Gastrocnemius medialis (tissue), 4 donors: Measurements from ENCODE around the gene SLC36A3. TPM values are rescaled to one million over a fixed set of nuclear protein-coding genes. Genes with fewer than 3 reads are reported as not detected.

Source experiments
- ATAC-seq, 2 donors: fragments of 150-250 bp; one replicate each; pipeline ENCODE4 v1.9.1; 2016
- DNase-seq, 2 donors: peaks; one replicate each; pipeline ENCODE4 v3.0.0-alpha.2; 2019
- H3K27ac ChIP-seq, 4 donors: fragments of 200-600 bp; sonication (generic); 1 replicate in 1 of 4; 2 replicates in 3 of 4; pipeline ENCODE4 v1.5.1; 2016 to 2018; ENCODE audit warnings: mild to moderate bottlenecking in 2 of 4, moderate library complexity in 1 of 4
- H3K27me3 ChIP-seq, 3 donors: fragments of 200-600 bp; sonication (generic) in 2 of 3; 1 replicate in 1 of 3; 2 replicates in 2 of 3; pipeline versions ENCODE4 v1.5.1 to v1.6.0; 2016 to 2019; ENCODE audit warnings: mild to moderate bottlenecking in 1 of 3, moderate library complexity in 1 of 3
- H3K36me3 ChIP-seq, 2 donors: fragments of 200-600 bp; sonication (generic) in 1 of 2; one replicate each; pipeline ENCODE4 v1.5.1; 2017 to 2018
- H3K4me1 ChIP-seq, 2 donors: fragments of 200-600 bp; sonication (generic) in 1 of 2; one replicate each; pipeline ENCODE4 v1.5.1; 2016 to 2017; ENCODE audit warnings: mild to moderate bottlenecking in 2 of 2
- H3K4me3 ChIP-seq, 4 donors: fragments of 200-600 bp; sonication (generic) in 3 of 4; 1 replicate in 1 of 4; 2 replicates in 3 of 4; pipeline ENCODE4 v1.5.1; 2016 to 2019; ENCODE audit warnings: mild to moderate bottlenecking in 2 of 4
- H3K9me3 ChIP-seq, 3 donors: fragments of 200-600 bp; sonication (generic) in 2 of 3; 1 replicate in 1 of 3; 2 replicates in 2 of 3; pipeline ENCODE4 v1.5.1; 2016 to 2019
- POLR2A ChIP-seq, 2 donors: fragments of 450-650 bp; IDR thresholded peaks; one replicate each; pipeline ENCODE4 v1.6.1; 2017; ENCODE audit warnings: antibody characterized with exemption in 2 of 2, mild to moderate bottlenecking in 2 of 2, moderate library complexity in 2 of 2
- in situ Hi-C, 4 donors: fragments of 200-750 bp; cut with MboI; loops; one replicate each; pipeline versions ENCODE4 v1.15.0 to v1.8.0; 2017; ENCODE audit warnings: low sequenced_read_pairs in 4 of 4
- intact Hi-C: fragments of 100-400 bp; cut with DNase I; formaldehyde crosslinking; loops from one replicate; pipeline ENCODE4 v1.15.1; 2023; ENCODE audit warnings: low total_unique reads
- total RNA-seq, 4 donors: library from RNA; depleted of rRNA; stranded (reverse); fragments of >200 nt; gene quantifications; one replicate each; pipeline versions ENCODE4 v1.1.0 to v1.2.3, GENCODE V29; 2016
- TF ChIP-seq, protein P1 (sequence below), 5 experiments: fragments of 450-650 bp in 3 of 5; fragments of 200-600 bp in 2 of 5; sonication (generic) in 2 of 5; IDR thresholded peaks in 4 of 5; conservative IDR thresholded peaks in 1 of 5; 1 replicate in 4 of 5; 2 replicates in 1 of 5; pipeline ENCODE4 v1.5.1; 2016 to 2019; ENCODE audit warnings: antibody characterized with exemption in 5 of 5, mild to moderate bottlenecking in 3 of 5, moderate library complexity in 3 of 5

Gene SLC36A3
- total RNA-seq, 4 donors from 2014 or later = not detected

DNA sequence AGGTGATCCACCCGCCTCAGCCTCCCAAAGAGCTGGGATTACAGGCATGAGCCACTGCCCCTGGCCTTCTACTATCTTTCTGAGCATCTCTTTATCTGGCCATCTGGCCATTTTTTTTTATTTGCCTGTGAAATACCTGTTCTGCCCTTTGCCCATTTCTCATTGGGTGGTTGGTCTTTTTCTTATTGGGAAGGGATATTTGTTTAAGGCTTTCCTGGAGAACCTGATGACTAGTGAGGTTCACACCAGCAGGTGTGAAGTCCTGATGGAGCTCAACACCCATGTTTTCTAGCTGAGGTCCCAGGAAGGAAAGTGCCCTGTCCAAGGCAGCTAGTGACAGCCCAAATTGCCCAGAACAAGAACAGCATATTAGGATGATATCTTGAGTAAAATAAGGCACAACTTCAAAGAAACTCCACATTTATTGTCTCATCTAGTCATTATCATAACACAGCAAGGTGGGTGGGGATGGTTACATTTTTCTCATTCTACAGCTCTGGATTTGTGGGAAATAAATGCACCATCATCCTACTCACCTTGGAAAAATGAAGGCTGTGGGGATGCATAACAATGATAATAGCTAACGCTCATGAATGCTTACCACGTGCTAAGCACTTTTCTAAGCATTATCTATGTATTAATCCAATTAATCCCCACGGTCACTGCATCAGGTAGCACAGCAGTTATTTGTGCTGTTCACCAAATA is 20.3 kb downstream of the SLC36A3 start:
- H3K4me3 ChIP-seq = no peak overlapping the region
- ATAC-seq = no peak
- H3K27ac ChIP-seq = no peak overlapping the region
- H3K4me1 ChIP-seq = no peaks in the 10 kb centered on the region
- no peak for TF ChIP-seq POLR2A (IDR thresholded peaks at IDR 0.05)
- TF ChIP-seq, protein P1, sequence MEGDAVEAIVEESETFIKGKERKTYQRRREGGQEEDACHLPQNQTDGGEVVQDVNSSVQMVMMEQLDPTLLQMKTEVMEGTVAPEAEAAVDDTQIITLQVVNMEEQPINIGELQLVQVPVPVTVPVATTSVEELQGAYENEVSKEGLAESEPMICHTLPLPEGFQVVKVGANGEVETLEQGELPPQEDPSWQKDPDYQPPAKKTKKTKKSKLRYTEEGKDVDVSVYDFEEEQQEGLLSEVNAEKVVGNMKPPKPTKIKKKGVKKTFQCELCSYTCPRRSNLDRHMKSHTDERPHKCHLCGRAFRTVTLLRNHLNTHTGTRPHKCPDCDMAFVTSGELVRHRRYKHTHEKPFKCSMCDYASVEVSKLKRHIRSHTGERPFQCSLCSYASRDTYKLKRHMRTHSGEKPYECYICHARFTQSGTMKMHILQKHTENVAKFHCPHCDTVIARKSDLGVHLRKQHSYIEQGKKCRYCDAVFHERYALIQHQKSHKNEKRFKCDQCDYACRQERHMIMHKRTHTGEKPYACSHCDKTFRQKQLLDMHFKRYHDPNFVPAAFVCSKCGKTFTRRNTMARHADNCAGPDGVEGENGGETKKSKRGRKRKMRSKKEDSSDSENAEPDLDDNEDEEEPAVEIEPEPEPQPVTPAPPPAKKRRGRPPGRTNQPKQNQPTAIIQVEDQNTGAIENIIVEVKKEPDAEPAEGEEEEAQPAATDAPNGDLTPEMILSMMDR (IDR thresholded peaks at IDR 0.05 in 4 of 5, conservative IDR thresholded peaks at IDR 0.05 in 1 of 5) = no peak
- no peaks in the 10 kb centered on the region for H3K27me3 ChIP-seq
- H3K9me3 ChIP-seq = no peaks in the 10 kb centered on the region
- in situ Hi-C loops (no loop called here), intact Hi-C loops (no loop called here)
- H3K36me3 ChIP-seq = no peaks in the 10 kb centered on the region
- no peak for DNase-seq

DNA sequence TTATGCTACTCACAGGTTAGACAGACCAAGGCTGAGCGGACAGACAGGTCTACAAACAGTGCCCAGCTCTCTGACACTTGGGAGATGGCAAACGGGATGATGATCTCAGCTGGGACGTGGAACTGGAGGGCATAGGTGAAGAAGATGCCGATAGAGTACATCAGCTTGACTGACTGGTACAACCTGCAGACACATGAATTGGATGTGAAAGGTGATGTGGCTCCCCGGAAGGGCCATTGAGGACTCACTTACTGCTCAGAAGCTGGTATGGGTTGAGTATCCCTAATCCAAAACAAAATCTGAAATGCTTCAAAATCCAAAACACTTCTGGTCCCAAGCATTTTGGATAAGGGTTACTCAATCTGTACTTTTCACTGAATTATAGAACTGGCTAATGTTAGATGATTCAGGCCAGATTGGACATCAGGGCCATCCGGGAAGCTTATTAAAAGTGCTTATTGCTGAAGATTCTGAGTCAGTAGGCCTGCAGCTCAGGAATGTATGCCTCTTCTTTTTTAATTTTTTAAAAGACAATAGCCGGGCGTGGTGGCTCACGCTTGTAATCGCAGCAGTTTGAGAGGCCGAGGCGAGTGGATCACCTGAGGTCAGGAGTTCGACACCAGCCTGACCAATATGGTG is 22.4 kb downstream of the SLC36A3 start:
- Histone ChIP-seq H3K36me3 (no peaks in the 10 kb centered on the region), H3K27me3 (no peaks in the 10 kb centered on the region), H3K9me3 (no peaks in the 10 kb centered on the region), H3K27ac (no peak overlapping the region), H3K4me3 (no peak overlapping the region), H3K4me1 (peaks cover 0 to 4% of the 10 kb centered on the region in 2 donors)
- intact Hi-C loops = no loop called here
- DNase-seq (no peak), ATAC-seq (no peak)
- TF ChIP-seq, protein P1 (IDR thresholded peaks at IDR 0.05 in 4 of 5, conservative IDR thresholded peaks at IDR 0.05 in 1 of 5) = no peak
- TF ChIP-seq POLR2A (IDR thresholded peaks at IDR 0.05) = no peak
- in situ Hi-C loops = no loop called here

- intact Hi-C loops = no loop called here
- TF ChIP-seq POLR2A (IDR thresholded peaks at IDR 0.05) = no peak
- TF ChIP-seq, protein P1 (IDR thresholded peaks at IDR 0.05 in 4 of 5, conservative IDR thresholded peaks at IDR 0.05 in 1 of 5) = no peak
Measured at GRCh38 chr5:151280443-151280842, 23.1 kb downstream of the SLC36A3 start.

DNA sequence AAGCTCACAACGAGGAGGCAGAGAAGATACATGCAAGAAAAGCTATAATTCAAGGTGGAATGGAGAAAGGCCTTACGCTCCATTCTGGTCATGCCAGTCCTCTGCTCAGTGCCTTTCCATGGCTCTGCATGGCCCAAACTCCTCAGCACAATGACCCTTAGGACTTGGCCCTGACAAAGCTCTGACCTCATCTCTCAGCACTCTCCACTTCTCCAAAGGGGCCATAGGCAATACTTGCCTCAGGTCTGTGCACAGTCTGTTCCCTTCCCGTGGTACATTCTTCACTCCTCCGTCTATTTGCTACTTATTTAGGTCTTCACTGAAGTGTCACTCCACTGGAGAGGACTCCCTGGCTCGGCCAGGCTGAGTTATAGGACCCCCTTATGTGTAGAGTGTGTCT is 24.7 kb downstream of the SLC36A3 start:
- intact Hi-C loops = no loop called here
- no peak overlapping the region for H3K4me3 ChIP-seq

More at GRCh38 chr5:151280443-151280842, 23.1 kb downstream of the SLC36A3 start:
- in situ Hi-C loops = no loop called here
- no peaks in the 10 kb centered on the region for H3K9me3 ChIP-seq
- H3K27me3 ChIP-seq = no peaks in the 10 kb centered on the region
- H3K4me3 ChIP-seq = no peak overlapping the region
- DNase-seq (no peak), ATAC-seq (no peak)
- peaks cover 0 to 6% of the 10 kb centered on the region in 2 donors for H3K4me1 ChIP-seq
- H3K27ac ChIP-seq = no peak overlapping the region
- no peaks in the 10 kb centered on the region for H3K36me3 ChIP-seq

More for the DNA sequence above, 24.7 kb downstream of the SLC36A3 start:
- in situ Hi-C loops = no loop called here
- TF ChIP-seq, protein P1 (IDR thresholded peaks at IDR 0.05 in 4 of 5, conservative IDR thresholded peaks at IDR 0.05 in 1 of 5) = no peak
- no peak for TF ChIP-seq POLR2A (IDR thresholded peaks at IDR 0.05)
- ATAC-seq (no peak), DNase-seq (no peak)
- no peak overlapping the region for H3K27ac ChIP-seq
- no peaks in the 10 kb centered on the region for H3K9me3 ChIP-seq
- no peaks in the 10 kb centered on the region for H3K36me3 ChIP-seq
- peaks cover 0 to 6% of the 10 kb centered on the region in 2 donors for H3K4me1 ChIP-seq
- H3K27me3 ChIP-seq = no peaks in the 10 kb centered on the region
